ENCODE results near the gene ITGA3. TPM values are rescaled to one million over a fixed set of nuclear protein-coding genes. Genes with fewer than 3 reads are reported as not detected.

The ITGA3 gene
- total RNA-seq, 1 donor from 2014 or later = 9.8 TPM

- H3K27me3 Mint-ChIP-seq = peaks cover 48% of the 10 kb centered on the region
- H3K27ac Mint-ChIP-seq = no peak overlapping the region
- no peak for TF ChIP-seq CTCF (IDR thresholded peaks at IDR 0.05)
- no peak overlapping the region for H3K4me3 Mint-ChIP-seq
- DNase-seq (no peak), ATAC-seq (ENCODE audit: low read depth) (no peak)
- H3K9me3 Mint-ChIP-seq = no peaks in the 10 kb centered on the region
- intact Hi-C loops (cut with micrococcal nuclease) = no loop called here
- no peaks in the 10 kb centered on the region for H3K36me3 Mint-ChIP-seq (ENCODE audit: low read depth)
- CTCF ChIA-PET = interaction anchor here (0.6 kb wide), 1 partner anchor 46 kb away, joined by 4 read pairs; no protein-coding TSS in a partner anchor
- POLR2A ChIA-PET = no interaction called here
- peaks cover 7% of the 10 kb centered on the region for H3K4me1 Mint-ChIP-seq
Observed at GRCh38 chr17:50047488-50048126, 8.3 kb upstream of the ITGA3 start.

GRCh38 chr17:50048146-50048720 is 7.7 kb upstream of the ITGA3 start:
- intact Hi-C loops (cut with micrococcal nuclease) = no loop called here
- Mint-ChIP-seq H3K4me3 (no peak overlapping the region), H3K9me3 (no peaks in the 10 kb centered on the region), H3K27me3 (peaks cover 42% of the 10 kb centered on the region), H3K4me1 (peaks cover 7% of the 10 kb centered on the region), H3K36me3 (ENCODE audit: low read depth) (no peaks in the 10 kb centered on the region), H3K27ac (no peak overlapping the region)
- CTCF ChIA-PET = interaction anchor here (0.6 kb wide), 1 partner anchor 46 kb away, joined by 4 read pairs; no protein-coding TSS in a partner anchor
- no peak for ATAC-seq (ENCODE audit: low read depth)
- TF ChIP-seq CTCF (IDR thresholded peaks at IDR 0.05) = no peak
- POLR2A ChIA-PET = no interaction called here
- no peak for DNase-seq

GRCh38 chr17:50048988-50049387 is 6.9 kb upstream of the ITGA3 start:
- Mint-ChIP-seq H3K36me3 (ENCODE audit: low read depth) (no peaks in the 10 kb centered on the region), H3K9me3 (no peaks in the 10 kb centered on the region), H3K27ac (no peak overlapping the region), H3K4me3 (no peak overlapping the region), H3K27me3 (peaks cover 37% of the 10 kb centered on the region), H3K4me1 (peaks cover 7% of the 10 kb centered on the region)
- DNase-seq (no peak), ATAC-seq (ENCODE audit: low read depth) (no peak)
- intact Hi-C loops (cut with micrococcal nuclease) = no loop called here
- TF ChIP-seq CTCF (IDR thresholded peaks at IDR 0.05) = no peak
- CTCF ChIA-PET = no interaction called here
- POLR2A ChIA-PET = no interaction called here

- Mint-ChIP-seq H3K27ac (no peak overlapping the region), H3K4me3 (no peak overlapping the region), H3K4me1 (peaks cover 7% of the 10 kb centered on the region), H3K27me3 (peaks cover 33% of the 10 kb centered on the region), H3K9me3 (no peaks in the 10 kb centered on the region), H3K36me3 (ENCODE audit: low read depth) (no peaks in the 10 kb centered on the region)
- no peak for TF ChIP-seq CTCF (IDR thresholded peaks at IDR 0.05)
- DNase-seq (no peak), ATAC-seq (ENCODE audit: low read depth) (no peak)
- intact Hi-C loops (cut with micrococcal nuclease) = no loop called here
- POLR2A ChIA-PET = no interaction called here
- CTCF ChIA-PET = no interaction called here
Observed at GRCh38 chr17:50049636-50050035, 6.3 kb upstream of the ITGA3 start.

GRCh38 chr17:50050431-50051032 is 5.4 kb upstream of the ITGA3 start:
- CTCF ChIA-PET = no interaction called here
- H3K36me3 Mint-ChIP-seq (ENCODE audit: low read depth) = no peaks in the 10 kb centered on the region
- H3K4me3 Mint-ChIP-seq = no peak overlapping the region
- intact Hi-C loops (cut with micrococcal nuclease) = no loop called here
- H3K27me3 Mint-ChIP-seq = peaks cover 33% of the 10 kb centered on the region
- DNase-seq (no peak), ATAC-seq (ENCODE audit: low read depth) (no peak)
- no peak overlapping the region for H3K27ac Mint-ChIP-seq
- TF ChIP-seq CTCF (IDR thresholded peaks at IDR 0.05) = no peak
- POLR2A ChIA-PET = no interaction called here
- no peaks in the 10 kb centered on the region for H3K9me3 Mint-ChIP-seq
- peaks cover 13% of the 10 kb centered on the region for H3K4me1 Mint-ChIP-seq

Data from activated B cell treated with CpG ODN at 0.5 μM for 24 hours (primary cell).